Fibroblast of lung (primary cell): Measurements from ENCODE around the gene MFAP2. TPM values are rescaled to one million over a fixed set of nuclear protein-coding genes. Genes with fewer than 3 reads are reported as not detected.
A peak's percentile ranks its signal among the peaks of the same experiment; 100 is the strongest.

ENCODE experiments used
- DNase-seq, 2 donors: peaks; one replicate each; pipeline versions ENCODE4 v3.0.0 to v3.0.0-alpha.2; 2010; ENCODE audit warnings: low read depth in 2 of 2
- H2AFZ ChIP-seq: 2 replicates; pipeline ENCODE4 v1.5.1; 2012; ENCODE audit warnings: low read length, control low read depth, inconsistent platforms
- H3K27ac ChIP-seq: 2 replicates; pipeline ENCODE4 v1.5.1; 2011; ENCODE audit warnings: low read length, control low read depth; ENCODE audit not compliant: insufficient read depth
- H3K27me3 ChIP-seq: 2 replicates; pipeline ENCODE4 v1.5.1; 2011; ENCODE audit warnings: mild to moderate bottlenecking, low read length; ENCODE audit not compliant: control insufficient read depth, insufficient read depth
- H3K36me3 ChIP-seq: 2 replicates; pipeline ENCODE4 v1.5.1; 2011; ENCODE audit warnings: low read length; ENCODE audit not compliant: control insufficient read depth, insufficient read depth
- H3K4me1 ChIP-seq: 2 replicates; pipeline ENCODE4 v1.5.1; 2011; ENCODE audit warnings: low read length; ENCODE audit not compliant: control insufficient read depth, insufficient read depth; ENCODE audit errors: extremely low read depth
- H3K4me2 ChIP-seq: 2 replicates; pipeline ENCODE4 v1.5.1; 2011; ENCODE audit warnings: low read length, control low read depth; ENCODE audit not compliant: insufficient read depth; ENCODE audit errors: extremely low read depth
- H3K4me3 ChIP-seq, 4 experiments: fragments of 200-600 bp in 1 of 4; sonication (generic) in 1 of 4; replicated peaks in 1 of 4; 2 replicates each; pipeline ENCODE4 v1.5.1; 2011 to 2016; ENCODE audit warnings: low read length in 4 of 4, low read depth in 3 of 4, mild to moderate bottlenecking in 3 of 4, control low read depth in 2 of 4, inconsistent platforms in 1 of 4, mixed read lengths in 1 of 4; ENCODE audit not compliant: insufficient read depth in 1 of 4; ENCODE audit errors: control extremely low read depth in 1 of 4
- H3K79me2 ChIP-seq: 2 replicates; pipeline ENCODE4 v1.5.1; 2012; ENCODE audit warnings: mild to moderate bottlenecking, low read length, inconsistent platforms; ENCODE audit not compliant: control insufficient read depth, insufficient read depth
- H3K9ac ChIP-seq: 2 replicates; pipeline ENCODE4 v1.5.1; 2011; ENCODE audit warnings: mild to moderate bottlenecking, low read length, control low read depth; ENCODE audit not compliant: insufficient read depth
- H3K9me3 ChIP-seq: 2 replicates; pipeline ENCODE4 v1.5.1; 2012; ENCODE audit warnings: low read depth, low read length; ENCODE audit not compliant: control insufficient read depth, insufficient read depth
- H4K20me1 ChIP-seq: 2 replicates; pipeline ENCODE4 v1.5.1; 2011; ENCODE audit warnings: low read length; ENCODE audit not compliant: control insufficient read depth, insufficient read depth; ENCODE audit errors: extremely low read depth
- EZH2 ChIP-seq: IDR thresholded peaks from 2 replicates; pipeline ENCODE4 v1.5.1; 2012; ENCODE audit warnings: low read length, control low read depth, mild to moderate bottlenecking; ENCODE audit errors: missing control alignments
- polyA plus RNA-seq, 2 donors: library from polyadenylated mRNA; depleted of rRNA in 1 of 2; stranded (reverse) in 1 of 2; unstranded in 1 of 2; fragments of >200 nt; gene quantifications; 2 replicates each; pipeline ENCODE4 v1.2.1, GENCODE V29; 2011 to 2012; ENCODE audit warnings: missing spikeins in 1 of 2
- total RNA-seq: library from RNA; depleted of rRNA; stranded (reverse); fragments of >200 nt; gene quantifications from 2 replicates; pipeline ENCODE4 v1.2.1, GENCODE V29; 2014
- TF ChIP-seq, protein P1 (sequence below), 2 donors: IDR thresholded peaks in 1 of 2; conservative IDR thresholded peaks in 1 of 2; 1 replicate in 1 of 2; 2 replicates in 1 of 2; pipeline ENCODE4 v1.5.1; 2011 to 2012; ENCODE audit warnings: low read length in 2 of 2, control low read depth in 1 of 2, inconsistent platforms in 1 of 2, low read depth in 1 of 2, mild to moderate bottlenecking in 1 of 2

The MFAP2 gene
- total and polyA plus RNA-seq, 2 donors (not counting 1 experiment from before 2014, with no cell fraction given) = 14.1 to 16.2 TPM

DNA sequence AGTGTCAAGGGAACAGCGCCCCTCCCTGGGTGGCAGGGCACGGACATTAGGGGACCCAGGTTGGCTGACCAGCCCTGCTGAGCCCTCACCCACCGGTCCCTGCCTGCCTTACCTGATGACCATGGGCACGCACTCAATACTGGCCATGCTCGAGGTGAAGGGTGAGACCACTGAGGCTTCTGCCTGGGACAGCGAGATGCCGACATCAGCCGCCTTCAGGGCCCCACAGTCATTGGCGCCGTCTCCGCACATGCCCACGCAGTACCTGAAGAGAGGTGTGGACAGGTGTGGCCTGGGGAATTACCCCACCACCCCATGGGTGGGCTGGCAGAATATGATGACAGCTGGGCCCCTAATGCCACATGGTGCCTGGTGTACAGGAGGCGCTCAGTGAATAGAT, 7.8 kb upstream of the MFAP2 start:
- Histone ChIP-seq H4K20me1 (no peaks in the 10 kb centered on the region), H2AFZ (no peak overlapping the region), H3K9me3 (no peaks in the 10 kb centered on the region), H3K36me3 (peaks cover 6% of the 10 kb centered on the region), H3K4me2 (no peak overlapping the region), H3K4me3 (no peak overlapping the region), H3K27me3 (no peaks in the 10 kb centered on the region), H3K79me2 (no peaks in the 10 kb centered on the region), H3K4me1 (peaks cover 2% of the 10 kb centered on the region), H3K27ac (no peak overlapping the region), H3K9ac (no peak overlapping the region)
- DNase-seq = no peak
- TF ChIP-seq, protein P1, sequence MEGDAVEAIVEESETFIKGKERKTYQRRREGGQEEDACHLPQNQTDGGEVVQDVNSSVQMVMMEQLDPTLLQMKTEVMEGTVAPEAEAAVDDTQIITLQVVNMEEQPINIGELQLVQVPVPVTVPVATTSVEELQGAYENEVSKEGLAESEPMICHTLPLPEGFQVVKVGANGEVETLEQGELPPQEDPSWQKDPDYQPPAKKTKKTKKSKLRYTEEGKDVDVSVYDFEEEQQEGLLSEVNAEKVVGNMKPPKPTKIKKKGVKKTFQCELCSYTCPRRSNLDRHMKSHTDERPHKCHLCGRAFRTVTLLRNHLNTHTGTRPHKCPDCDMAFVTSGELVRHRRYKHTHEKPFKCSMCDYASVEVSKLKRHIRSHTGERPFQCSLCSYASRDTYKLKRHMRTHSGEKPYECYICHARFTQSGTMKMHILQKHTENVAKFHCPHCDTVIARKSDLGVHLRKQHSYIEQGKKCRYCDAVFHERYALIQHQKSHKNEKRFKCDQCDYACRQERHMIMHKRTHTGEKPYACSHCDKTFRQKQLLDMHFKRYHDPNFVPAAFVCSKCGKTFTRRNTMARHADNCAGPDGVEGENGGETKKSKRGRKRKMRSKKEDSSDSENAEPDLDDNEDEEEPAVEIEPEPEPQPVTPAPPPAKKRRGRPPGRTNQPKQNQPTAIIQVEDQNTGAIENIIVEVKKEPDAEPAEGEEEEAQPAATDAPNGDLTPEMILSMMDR (conservative IDR thresholded peaks at IDR 0.05 in 1 of 2, IDR thresholded peaks at IDR 0.05 in 1 of 2; ENCODE audit: low read depth in 1 of 2, low read length in 2 of 2) = no peak

DNA sequence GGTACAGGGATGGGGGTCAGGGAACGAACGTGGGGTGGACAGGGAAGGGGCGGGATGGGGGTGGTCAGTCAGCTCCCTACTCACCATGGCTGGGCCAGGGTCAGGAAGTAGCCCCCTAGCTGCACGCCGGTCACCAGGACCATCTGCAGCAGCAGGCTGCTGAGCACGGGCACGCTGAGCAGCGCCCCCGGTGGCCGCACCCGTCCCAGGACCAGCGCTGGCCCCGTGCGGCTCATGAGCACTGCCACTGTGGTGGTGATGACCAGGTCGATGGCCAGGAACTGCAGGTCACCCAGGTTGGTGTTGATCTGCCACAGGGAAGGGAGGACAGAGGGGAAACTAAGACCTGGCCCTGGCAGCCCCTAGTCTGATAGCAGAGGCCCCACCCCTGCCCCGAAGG, 6.5 kb upstream of the MFAP2 start:
- no peaks in the 10 kb centered on the region for H3K79me2 ChIP-seq
- H3K9ac ChIP-seq = no peak overlapping the region
- no peak overlapping the region for H2AFZ ChIP-seq
- H3K27ac ChIP-seq = no peak overlapping the region
- no peak overlapping the region for H3K4me2 ChIP-seq
- no peaks in the 10 kb centered on the region for H3K9me3 ChIP-seq
- peaks cover 6% of the 10 kb centered on the region for H3K36me3 ChIP-seq
- TF ChIP-seq EZH2 = no peak
- TF ChIP-seq, protein P1 (conservative IDR thresholded peaks at IDR 0.05 in 1 of 2, IDR thresholded peaks at IDR 0.05 in 1 of 2; ENCODE audit: low read depth in 1 of 2, low read length in 2 of 2) = peak; percentile 24 to 28
- no peaks in the 10 kb centered on the region for H4K20me1 ChIP-seq
- DNase-seq = no peak
- H3K4me1 ChIP-seq = peaks cover 2% of the 10 kb centered on the region
- H3K4me3 ChIP-seq = no peak overlapping the region
- H3K27me3 ChIP-seq = no peaks in the 10 kb centered on the region

DNA sequence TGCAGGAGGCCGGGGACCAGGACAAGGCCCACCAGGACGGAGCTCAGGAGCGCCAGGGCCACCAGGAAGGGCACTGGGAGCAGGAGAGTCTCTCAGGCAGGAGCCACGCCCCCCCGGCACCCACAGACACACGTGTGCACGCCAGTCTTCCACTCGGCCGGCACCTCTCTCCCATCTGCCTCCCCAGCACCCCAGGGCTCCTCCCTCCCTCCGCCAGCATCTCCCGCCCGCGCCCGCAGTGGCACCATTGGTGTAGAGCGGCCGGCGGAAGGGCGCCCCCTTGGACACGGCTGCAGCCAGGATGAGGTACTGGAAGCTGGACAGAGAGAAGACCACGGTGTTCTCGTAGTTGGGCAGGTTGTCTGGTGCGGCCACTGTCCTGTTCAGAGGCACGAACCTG, 6.1 kb upstream of the MFAP2 start:
- H3K4me3 ChIP-seq = no peak overlapping the region
- H3K4me2 ChIP-seq = no peak overlapping the region
- TF ChIP-seq, protein P1 (conservative IDR thresholded peaks at IDR 0.05 in 1 of 2, IDR thresholded peaks at IDR 0.05 in 1 of 2; ENCODE audit: low read depth in 1 of 2, low read length in 2 of 2) = no peak
- no peak for TF ChIP-seq EZH2
- H3K9me3 ChIP-seq = no peaks in the 10 kb centered on the region
- H3K4me1 ChIP-seq = peaks cover 2% of the 10 kb centered on the region
- no peaks in the 10 kb centered on the region for H4K20me1 ChIP-seq
- H2AFZ ChIP-seq = no peak overlapping the region
- H3K27me3 ChIP-seq = no peaks in the 10 kb centered on the region
- H3K9ac ChIP-seq = no peak overlapping the region
- H3K36me3 ChIP-seq = peaks cover 6% of the 10 kb centered on the region
- no peak overlapping the region for H3K27ac ChIP-seq
- no peaks in the 10 kb centered on the region for H3K79me2 ChIP-seq
- DNase-seq = no peak
